ENCODE measurements around the gene MADCAM1. TPM values are rescaled to one million over a fixed set of nuclear protein-coding genes. Genes with fewer than 3 reads are reported as not detected.

MADCAM1 gene
- polyA plus RNA-seq, 1 experiment = not detected

DNA sequence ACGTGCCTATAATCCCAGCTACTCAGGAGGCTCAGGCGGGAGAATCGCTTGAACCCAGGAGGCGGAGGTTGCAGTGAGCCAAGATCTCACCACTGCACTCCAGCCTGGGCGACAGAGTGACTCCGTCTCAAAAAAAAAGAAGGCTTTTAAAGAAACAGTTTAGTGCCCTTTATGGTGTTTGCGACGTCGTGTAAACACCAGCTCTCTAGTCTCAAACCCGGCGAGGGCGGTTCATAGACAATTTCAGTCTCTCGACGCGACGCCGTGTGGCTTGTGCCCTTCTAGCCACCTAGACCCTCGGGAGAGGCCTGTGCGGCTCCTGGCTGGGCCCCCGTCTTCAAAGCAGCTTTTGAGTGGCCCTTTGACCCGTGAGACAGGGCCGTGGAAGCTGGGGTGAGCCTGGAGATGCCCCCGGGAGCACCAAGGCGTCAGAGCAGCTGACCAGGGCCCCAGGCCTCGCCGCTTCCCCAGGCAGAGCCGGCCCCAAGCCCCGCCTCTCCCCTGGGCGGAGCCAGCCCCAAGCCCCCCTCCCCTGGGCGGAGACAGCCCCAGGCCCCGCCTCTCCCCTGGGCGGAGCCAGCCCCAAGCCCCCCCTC, 5.0 kb upstream of the MADCAM1 start:
- DNase-seq (ENCODE audit: low read depth, low spot score) = no peak
- TF ChIP-seq, protein P1, sequence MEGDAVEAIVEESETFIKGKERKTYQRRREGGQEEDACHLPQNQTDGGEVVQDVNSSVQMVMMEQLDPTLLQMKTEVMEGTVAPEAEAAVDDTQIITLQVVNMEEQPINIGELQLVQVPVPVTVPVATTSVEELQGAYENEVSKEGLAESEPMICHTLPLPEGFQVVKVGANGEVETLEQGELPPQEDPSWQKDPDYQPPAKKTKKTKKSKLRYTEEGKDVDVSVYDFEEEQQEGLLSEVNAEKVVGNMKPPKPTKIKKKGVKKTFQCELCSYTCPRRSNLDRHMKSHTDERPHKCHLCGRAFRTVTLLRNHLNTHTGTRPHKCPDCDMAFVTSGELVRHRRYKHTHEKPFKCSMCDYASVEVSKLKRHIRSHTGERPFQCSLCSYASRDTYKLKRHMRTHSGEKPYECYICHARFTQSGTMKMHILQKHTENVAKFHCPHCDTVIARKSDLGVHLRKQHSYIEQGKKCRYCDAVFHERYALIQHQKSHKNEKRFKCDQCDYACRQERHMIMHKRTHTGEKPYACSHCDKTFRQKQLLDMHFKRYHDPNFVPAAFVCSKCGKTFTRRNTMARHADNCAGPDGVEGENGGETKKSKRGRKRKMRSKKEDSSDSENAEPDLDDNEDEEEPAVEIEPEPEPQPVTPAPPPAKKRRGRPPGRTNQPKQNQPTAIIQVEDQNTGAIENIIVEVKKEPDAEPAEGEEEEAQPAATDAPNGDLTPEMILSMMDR (IDR thresholded peaks at IDR 0.05; ENCODE audit: low read depth, low read length) = no peak
- Histone ChIP-seq H3K27me3 (ENCODE audit: control insufficient read depth, insufficient read depth, low read length) (peaks cover 4% of the 10 kb centered on the region), H3K9me3 (ENCODE audit: control insufficient read depth, insufficient read depth, low read length) (peaks cover 23% of the 10 kb centered on the region; the same call in 1 of the 2 replicates), H3K27ac (ENCODE audit: low read depth, low read length) (no peak overlapping the region), H3K4me3 (ENCODE audit: low read depth, low read length) (no peak overlapping the region)
- CTCF ChIA-PET = interaction anchor here (0.7 to 1.6 kb wide), 2 partner anchors 15 to 243 kb away, joined by 5 to 6 read pairs; no protein-coding TSS in a partner anchor
- POLR2A ChIA-PET = no interaction called here

DNA sequence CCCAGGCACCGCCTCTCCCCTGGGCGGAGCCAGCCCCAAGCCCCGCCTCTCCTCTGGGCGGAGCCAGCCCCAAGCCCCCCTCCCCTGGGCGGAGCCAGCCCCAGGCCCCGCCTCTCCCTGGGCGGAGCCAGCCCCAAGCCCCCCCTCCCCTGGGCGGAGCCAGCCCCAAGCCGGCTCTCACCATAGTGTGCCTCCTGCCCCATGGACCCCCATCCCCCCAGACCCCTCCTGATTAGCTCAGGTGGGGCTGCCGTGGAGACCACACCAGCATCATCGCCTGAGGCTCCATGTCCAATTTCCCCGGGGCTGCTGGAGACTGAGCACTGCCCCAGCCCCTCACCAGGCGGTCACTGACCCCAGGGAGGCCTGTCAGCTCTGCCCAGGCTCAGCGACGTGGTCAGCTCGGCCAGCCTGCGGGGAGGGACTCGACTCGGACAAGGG, 4.2 kb upstream of the MADCAM1 start:
- DNase-seq (ENCODE audit: low read depth, low spot score) = no peak
- peaks cover 5% of the 10 kb centered on the region for H3K27me3 ChIP-seq (ENCODE audit: control insufficient read depth, insufficient read depth, low read length)
- peaks cover 21% of the 10 kb centered on the region; the same call in 1 of the 2 replicates for H3K9me3 ChIP-seq (ENCODE audit: control insufficient read depth, insufficient read depth, low read length)
- H3K4me3 ChIP-seq (ENCODE audit: low read depth, low read length) = no peak overlapping the region
- CTCF ChIA-PET = no interaction called here
- POLR2A ChIA-PET = no interaction called here
- TF ChIP-seq, protein P1 (IDR thresholded peaks at IDR 0.05; ENCODE audit: low read depth, low read length) = no peak
- no peak overlapping the region for H3K27ac ChIP-seq (ENCODE audit: low read depth, low read length)

DNA sequence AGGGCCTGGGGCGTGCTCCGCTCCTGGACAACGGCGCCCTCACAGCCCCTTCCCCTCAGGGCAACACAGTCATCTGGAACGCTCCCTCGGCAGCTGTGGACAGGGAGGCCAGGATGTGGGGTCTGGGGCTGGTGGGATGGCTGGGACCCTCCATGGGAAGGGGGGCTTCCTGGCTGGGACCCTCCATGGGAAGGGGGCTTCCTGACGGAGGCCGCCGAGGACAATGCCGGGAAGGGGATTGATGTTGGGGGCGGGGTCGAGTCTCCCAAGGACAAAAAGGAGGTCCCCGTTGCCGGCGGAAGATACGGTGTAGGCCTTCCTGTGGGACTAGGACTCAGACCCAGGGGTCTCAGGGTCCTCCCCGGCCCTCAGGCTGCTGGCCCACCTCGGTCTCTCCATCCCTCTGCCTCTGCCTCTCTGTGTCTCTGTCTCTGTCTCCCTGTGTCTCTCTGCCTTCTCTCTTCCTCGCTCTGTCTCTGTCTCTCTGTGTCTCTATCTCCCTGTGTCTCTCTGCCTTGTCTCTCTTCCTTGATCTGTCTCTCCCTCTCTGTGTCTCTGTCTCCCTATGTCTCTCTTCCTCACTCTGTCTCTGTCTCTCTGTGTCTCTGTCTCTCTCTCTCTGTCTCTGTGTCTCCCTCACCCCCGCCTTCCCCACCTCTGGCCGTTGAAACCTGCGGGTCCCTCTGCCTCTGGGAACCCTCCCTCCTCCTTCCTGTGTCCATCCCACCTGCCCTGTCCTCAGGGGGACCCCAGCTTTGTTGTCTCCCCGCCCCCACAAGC, 2.7 kb upstream of the MADCAM1 start:
- TF ChIP-seq, protein P1 (IDR thresholded peaks at IDR 0.05; ENCODE audit: low read depth, low read length) = no peak

DNA sequence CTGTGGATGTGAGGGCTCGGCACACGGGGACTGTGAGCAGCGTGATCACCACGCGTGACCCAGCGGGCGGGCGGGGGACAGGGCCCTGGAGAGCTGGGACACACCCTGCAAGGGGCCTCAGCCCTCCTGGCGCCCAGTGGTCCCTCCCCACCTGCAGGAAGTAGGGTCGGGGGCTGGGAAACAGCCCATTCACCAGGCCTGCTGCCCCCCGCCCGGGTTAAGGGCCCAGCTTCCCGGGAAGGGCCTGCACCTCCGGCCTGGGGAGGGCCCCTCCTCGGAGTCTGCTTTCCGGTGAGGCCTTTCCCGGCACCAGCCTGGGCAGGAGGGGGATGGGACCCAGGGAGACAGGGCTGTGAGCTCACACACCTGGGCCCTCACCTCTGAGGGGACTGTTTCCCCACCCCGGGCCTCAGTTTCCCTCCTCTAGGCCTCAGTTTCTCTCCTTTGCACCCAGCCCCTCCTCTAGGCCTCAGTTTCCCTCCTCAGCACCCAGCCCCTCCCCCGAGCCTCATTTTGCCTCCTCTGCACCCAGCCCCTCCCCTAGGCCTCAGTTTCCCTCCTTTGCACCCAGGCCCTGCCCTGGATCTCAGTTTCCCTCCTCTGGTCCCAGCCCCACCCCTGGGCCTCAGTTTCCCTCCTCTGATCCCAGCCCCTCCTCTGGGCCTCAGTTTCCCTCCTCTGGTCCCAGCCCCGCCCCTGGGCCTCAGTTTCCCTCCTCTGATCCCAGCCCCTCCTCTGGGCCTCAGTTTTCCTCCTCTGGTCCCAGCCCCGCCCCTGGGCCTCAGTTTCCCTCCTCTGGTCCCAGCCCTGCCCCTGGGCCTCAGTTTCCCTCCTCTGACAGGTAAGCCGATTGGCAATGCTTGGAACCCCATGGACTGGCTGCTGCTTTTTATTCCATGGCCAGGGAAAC, 1.9 kb upstream of the MADCAM1 start:
- POLR2A ChIA-PET = no interaction called here
- TF ChIP-seq, protein P1 (IDR thresholded peaks at IDR 0.05; ENCODE audit: low read depth, low read length) = no peak
- Histone ChIP-seq H3K9me3 (ENCODE audit: control insufficient read depth, insufficient read depth, low read length) (peaks cover 18% of the 10 kb centered on the region; the same call in 1 of the 2 replicates), H3K4me3 (ENCODE audit: low read depth, low read length) (no peak overlapping the region), H3K27me3 (ENCODE audit: control insufficient read depth, insufficient read depth, low read length) (peaks cover 21% of the 10 kb centered on the region), H3K27ac (ENCODE audit: low read depth, low read length) (no peak overlapping the region)
- no peak for DNase-seq (ENCODE audit: low read depth, low spot score)
- CTCF ChIA-PET = interaction anchor here (2.5 kb wide), 1 partner anchor 12 kb away, joined by 16 read pairs; no protein-coding TSS in a partner anchor

More for the DNA sequence above, 2.7 kb upstream of the MADCAM1 start:
- Histone ChIP-seq H3K9me3 (ENCODE audit: control insufficient read depth, insufficient read depth, low read length) (peaks cover 18% of the 10 kb centered on the region; the same call in 1 of the 2 replicates), H3K27me3 (ENCODE audit: control insufficient read depth, insufficient read depth, low read length) (peaks cover 15% of the 10 kb centered on the region), H3K27ac (ENCODE audit: low read depth, low read length) (no peak overlapping the region), H3K4me3 (ENCODE audit: low read depth, low read length) (no peak overlapping the region)
- POLR2A ChIA-PET = no interaction called here
- no peak for DNase-seq (ENCODE audit: low read depth, low spot score)
- CTCF ChIA-PET = interaction anchor here (2.5 kb wide), 1 partner anchor 13 kb away, joined by 16 read pairs; no protein-coding TSS in a partner anchor

Measured in AG04450 (cell line).